LNCAP (cell line): ENCODE results near the gene PRR16.

ENCODE experiments used
- TF ChIP-seq, protein P1 (sequence below): fragments of 450-650 bp; IDR thresholded peaks from 2 replicates; pipeline ENCODE4 v1.5.1; 2017; ENCODE audit warnings: mild to moderate bottlenecking

Gene PRR16

DNA sequence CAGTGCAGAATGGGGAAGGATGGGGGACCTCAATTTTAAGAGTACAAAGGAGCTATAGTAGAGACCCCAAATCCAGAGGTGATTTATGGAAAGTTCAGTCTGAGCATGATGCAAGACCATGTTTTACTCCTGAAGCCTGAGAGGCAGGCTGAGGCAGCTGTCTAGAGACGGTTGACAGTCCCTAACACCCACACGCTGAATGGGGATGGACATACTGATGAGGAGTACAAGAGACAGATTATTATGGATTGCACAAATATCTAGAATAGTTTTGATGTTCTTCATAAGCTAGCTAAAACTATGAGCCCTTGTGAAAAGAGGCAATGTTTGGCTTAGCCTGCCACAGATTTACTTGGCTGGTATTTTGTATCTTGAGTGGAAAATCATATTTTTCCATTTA is 64.5 kb downstream of the PRR16 start:
- TF ChIP-seq, protein P1, sequence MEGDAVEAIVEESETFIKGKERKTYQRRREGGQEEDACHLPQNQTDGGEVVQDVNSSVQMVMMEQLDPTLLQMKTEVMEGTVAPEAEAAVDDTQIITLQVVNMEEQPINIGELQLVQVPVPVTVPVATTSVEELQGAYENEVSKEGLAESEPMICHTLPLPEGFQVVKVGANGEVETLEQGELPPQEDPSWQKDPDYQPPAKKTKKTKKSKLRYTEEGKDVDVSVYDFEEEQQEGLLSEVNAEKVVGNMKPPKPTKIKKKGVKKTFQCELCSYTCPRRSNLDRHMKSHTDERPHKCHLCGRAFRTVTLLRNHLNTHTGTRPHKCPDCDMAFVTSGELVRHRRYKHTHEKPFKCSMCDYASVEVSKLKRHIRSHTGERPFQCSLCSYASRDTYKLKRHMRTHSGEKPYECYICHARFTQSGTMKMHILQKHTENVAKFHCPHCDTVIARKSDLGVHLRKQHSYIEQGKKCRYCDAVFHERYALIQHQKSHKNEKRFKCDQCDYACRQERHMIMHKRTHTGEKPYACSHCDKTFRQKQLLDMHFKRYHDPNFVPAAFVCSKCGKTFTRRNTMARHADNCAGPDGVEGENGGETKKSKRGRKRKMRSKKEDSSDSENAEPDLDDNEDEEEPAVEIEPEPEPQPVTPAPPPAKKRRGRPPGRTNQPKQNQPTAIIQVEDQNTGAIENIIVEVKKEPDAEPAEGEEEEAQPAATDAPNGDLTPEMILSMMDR, result no peak

DNA sequence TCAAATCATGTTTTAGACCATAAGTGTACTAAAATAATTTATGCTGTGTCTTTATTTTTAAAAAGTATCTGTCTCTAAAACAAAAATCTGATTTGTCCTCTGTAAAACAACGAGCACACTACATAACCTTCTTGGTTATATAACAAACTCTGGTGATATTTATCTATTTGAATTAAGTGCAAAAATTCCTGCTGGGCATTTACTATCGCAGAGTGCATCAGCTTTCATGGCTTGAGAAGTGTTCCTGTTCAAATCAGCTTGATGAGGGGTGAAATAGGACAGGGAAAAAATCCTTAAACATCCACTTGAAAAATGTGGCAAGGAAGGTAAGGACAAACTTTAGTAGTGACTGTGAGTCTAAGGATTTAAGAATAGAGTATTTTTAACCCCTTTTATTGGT is 65.3 kb downstream of the PRR16 start:
- TF ChIP-seq, protein P1, result no peak

DNA sequence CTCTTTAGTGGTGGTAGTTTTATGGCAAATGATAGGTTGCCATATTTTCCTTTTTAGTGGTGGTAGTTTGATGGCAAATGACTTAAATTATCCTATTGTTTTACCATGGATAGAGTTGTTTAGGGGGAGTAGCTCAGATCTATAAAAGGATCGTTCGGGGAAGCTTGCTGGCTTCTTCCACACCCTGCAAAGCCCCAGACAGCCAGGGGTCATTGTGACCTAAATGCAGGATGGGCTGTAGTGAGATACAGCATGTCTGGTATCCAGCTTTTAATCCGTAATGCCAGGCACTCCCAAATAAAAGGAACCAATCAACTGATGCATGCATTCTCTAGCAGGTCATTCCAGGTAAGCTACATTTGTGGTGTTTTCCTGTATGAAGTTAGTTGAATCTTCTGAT is 67.1 kb downstream of the PRR16 start:
- TF ChIP-seq, protein P1, result no peak

DNA sequence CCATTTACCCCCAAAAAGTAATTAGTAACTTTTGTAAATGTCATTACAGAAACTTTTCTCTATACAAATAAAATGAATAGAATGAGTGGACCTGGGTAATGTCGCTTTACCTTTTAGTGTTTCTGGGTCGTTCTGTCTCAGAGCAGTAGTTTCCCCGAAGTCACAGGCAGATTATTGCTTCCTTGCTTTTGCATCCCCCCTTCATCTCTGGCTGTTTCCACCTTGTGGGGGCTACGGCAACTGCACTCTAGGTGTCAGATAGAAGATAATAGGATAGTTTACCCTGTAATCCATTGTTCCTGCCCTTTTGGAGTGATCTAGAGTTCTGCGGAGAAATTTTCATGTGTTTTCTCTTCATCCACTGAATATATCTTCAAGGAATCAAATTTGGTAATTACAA is 68.7 kb downstream of the PRR16 start:
- TF ChIP-seq, protein P1, result no peak

DNA sequence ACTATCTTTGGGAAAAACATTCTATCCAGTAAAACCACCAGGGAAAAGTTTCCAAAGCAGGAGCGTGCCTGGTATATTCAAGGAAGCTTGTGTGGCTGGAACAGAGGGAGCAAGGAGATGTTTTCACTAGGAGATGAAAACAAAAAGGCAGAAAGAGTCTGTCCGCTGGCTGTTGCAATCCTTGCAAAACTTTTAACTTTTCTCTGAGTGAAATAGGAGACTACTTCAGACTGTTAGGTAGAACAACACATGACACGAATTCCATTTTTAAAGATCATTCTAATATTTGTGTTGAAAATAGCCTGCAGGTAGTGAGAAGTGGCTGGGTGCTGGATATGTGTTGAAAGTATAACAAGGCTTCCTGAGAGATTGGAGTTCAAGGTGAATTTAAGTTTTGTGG is 69.5 kb downstream of the PRR16 start:
- TF ChIP-seq, protein P1, result no peak

DNA sequence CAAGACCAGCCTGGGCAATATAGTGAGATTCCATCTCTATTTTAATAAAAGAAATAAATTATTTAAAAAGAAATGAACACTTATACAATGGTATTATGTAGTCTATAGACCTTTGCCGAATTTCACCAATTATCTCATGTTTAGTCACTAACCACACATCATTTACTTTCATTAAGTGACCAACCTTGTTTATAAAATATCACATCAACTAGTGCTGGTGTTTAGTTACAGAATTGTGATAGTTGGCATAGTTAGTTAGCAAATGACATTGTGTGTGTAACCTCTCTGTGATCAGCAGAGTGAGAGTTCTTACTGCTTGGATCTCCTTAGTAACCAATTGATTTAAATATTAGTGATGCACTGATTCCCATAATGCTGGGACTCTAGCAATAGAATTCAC is 71.8 kb downstream of the PRR16 start:
- TF ChIP-seq, protein P1, result no peak

DNA sequence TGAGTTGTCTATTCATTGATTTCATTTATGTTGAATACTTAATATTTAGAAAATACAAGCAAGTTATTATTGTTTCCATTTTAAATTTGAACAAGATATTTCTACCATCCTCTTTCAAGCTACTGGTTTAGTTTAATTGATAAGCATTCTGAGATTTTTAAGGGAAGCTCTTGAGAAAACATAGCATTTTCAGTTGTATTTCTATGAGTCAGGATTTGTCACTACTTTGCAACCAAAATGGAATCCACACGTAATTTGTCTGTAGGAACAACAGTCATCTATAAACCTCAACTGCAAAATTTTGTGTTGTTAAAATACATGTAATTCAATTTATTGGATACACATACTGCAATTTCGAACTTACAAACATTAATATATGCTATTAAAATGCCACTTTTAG is 74.0 kb downstream of the PRR16 start:
- TF ChIP-seq, protein P1, result no peak

DNA sequence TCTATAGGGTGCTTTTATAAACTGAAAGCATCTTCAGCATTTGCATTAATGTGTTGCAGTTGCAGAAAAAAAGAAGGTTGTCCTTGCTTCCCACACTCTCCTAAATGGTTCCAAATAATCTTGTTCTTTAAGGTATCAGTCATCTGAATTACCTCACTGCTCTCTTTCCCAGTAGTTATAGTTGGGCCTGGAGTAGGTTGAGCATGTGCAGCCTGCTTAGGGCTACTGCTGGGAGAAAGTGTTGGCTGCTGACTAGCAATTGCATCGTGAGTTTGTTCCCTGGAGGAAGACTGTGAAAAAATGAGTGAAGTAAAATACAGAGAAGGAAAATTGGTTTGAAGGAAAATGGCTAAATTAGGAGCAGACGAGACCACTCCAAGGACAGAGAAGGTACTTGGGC is 74.5 kb downstream of the PRR16 start:
- TF ChIP-seq, protein P1, result no peak
